BE2C (cell line): ENCODE results near the gene CWC22.
"Not testable (repeated sequence)": the region's sequence is repeated elsewhere in the genome, so short reads cannot be mapped to it uniquely, and the experiment has no call there.

Source experiments
- DNase-seq: peaks from one replicate; pipeline ENCODE4 v3.0.0-alpha.2; 2020
- H3K27me3 ChIP-seq: fragments of 250-450 bp; sonication (Bioruptor Pico); 2 replicates; pipeline ENCODE4 v1.5.1; 2020; ENCODE audit warnings: mild to moderate bottlenecking
- H3K36me3 ChIP-seq: fragments of 250-450 bp; sonication (Bioruptor Pico); 2 replicates; pipeline ENCODE4 v1.5.1; 2020; ENCODE audit warnings: mild to moderate bottlenecking
- H3K4me1 ChIP-seq: fragments of 250-450 bp; sonication (Bioruptor Pico); 2 replicates; pipeline ENCODE4 v1.5.1; 2020
- H3K4me3 ChIP-seq: 2 replicates; pipeline ENCODE4 v1.5.1; 2011; ENCODE audit warnings: low read depth, low read length
- H3K9me3 ChIP-seq: fragments of 250-450 bp; sonication (Bioruptor Pico); 2 replicates; pipeline ENCODE4 v1.5.1; 2020
- CTCF ChIP-seq: IDR thresholded peaks from 2 replicates; pipeline ENCODE4 v1.5.1; 2012; ENCODE audit warnings: mild to moderate bottlenecking, low read depth, low read length

CWC22 gene

DNA sequence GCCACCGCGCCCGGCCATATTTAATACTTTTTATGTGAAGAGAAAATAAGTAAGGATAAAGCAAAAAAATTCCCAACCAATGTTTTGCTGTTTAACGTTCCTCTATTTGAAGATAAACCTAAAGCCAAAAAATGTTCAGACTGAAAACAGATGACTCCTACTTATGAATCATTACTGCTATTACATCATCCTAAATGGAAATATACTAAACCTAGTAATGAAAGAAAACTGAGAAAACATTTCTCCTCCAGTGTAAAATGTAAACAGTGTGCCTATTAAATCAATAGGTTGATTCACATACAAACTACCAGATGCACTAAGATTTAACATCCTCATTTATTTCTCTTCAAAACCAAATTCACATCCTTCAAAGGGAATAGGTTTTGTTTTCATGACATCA is 43.5 kb downstream of the CWC22 start:
- no peak for TF ChIP-seq CTCF
- Histone ChIP-seq H3K4me1 (no peaks in the 10 kb centered on the region), H3K27me3 (no peaks in the 10 kb centered on the region), H3K36me3 (no peaks in the 10 kb centered on the region), H3K9me3 (no peaks in the 10 kb centered on the region), H3K4me3 (no peak overlapping the region)
- DNase-seq = no peak

DNA sequence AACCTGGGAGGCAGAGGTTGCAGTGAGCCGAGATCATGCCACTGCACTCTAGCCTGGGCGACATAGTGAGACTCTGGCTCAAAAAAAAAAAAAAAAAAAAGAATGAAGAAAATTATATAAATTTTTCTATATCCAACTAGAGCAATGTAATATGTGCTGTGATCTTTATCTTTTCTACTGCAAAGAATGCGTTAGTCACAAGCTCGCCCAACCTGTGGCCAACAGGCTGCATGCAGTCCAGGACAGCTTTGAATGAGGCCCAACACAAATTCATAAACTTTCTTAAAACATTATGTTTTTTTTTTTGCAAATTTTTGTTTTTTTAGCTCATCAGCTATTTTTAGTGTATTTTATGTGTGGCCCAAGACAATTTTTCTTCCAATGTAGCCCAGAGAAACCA is 48.8 kb downstream of the CWC22 start:
- not testable (repeated sequence) for DNase-seq, H3K4me3 ChIP-seq, H3K4me1 ChIP-seq, H3K36me3 ChIP-seq, H3K9me3 ChIP-seq, H3K27me3 ChIP-seq

DNA sequence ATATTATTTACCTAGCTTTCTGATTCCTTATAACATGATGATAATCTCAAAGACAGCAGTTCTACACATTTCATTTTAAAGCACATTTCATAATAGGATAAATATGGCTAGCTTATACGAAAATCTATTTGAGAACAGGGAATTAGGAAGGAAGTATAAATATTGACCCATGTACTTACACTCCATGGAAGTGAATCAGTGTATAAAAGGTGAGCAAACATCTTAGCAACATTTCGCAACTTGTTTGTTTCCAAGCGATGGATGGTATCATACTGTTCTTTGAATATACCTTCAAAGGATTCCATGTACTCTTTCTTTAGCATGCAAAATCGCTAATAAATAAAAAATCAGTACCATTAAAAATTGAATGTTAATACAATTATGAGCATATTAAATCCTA is 53.1 kb downstream of the CWC22 start:
- H3K36me3 ChIP-seq = no peaks in the 10 kb centered on the region; the same call in 1 of the 2 replicates
- no peaks in the 10 kb centered on the region for H3K4me1 ChIP-seq
- no peaks in the 10 kb centered on the region for H3K9me3 ChIP-seq
- no peak overlapping the region for H3K4me3 ChIP-seq
- no peak for TF ChIP-seq CTCF
- DNase-seq = no peak
- H3K27me3 ChIP-seq = no peaks in the 10 kb centered on the region

- H3K4me3 ChIP-seq = no peak overlapping the region
- DNase-seq = no peak
- no peak for TF ChIP-seq CTCF
- no peaks in the 10 kb centered on the region for H3K27me3 ChIP-seq
- no peaks in the 10 kb centered on the region for H3K9me3 ChIP-seq
- no peaks in the 10 kb centered on the region; the same call in 1 of the 2 replicates for H3K36me3 ChIP-seq
- no peaks in the 10 kb centered on the region for H3K4me1 ChIP-seq
These were observed 53.7 kb downstream of the CWC22 start for GRCh38 chr2:179953359-179953758.

DNA sequence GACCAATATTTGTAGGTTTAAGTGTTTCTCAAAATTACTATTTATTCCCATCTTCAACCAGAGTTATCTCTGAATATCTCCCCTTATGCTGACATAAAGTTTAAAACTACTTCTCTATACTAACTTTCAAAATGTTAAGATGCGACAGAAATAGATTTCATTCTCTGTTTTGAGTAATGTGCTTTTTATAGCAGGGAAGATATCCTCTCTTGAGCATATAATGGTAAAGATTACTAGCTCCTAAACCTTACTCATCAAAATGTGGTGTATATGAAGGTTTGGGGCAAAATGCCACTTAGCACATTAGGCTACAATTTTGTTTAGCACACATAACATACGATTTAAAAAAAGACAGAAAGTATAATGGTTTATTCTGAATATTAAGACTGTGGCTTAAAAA is 54.4 kb downstream of the CWC22 start:
- Histone ChIP-seq H3K27me3 (no peaks in the 10 kb centered on the region), H3K9me3 (no peaks in the 10 kb centered on the region), H3K4me1 (no peaks in the 10 kb centered on the region), H3K36me3 (no peaks in the 10 kb centered on the region; the same call in 1 of the 2 replicates), H3K4me3 (no peak overlapping the region)
- no peak for DNase-seq
- TF ChIP-seq CTCF = no peak

- H3K36me3 ChIP-seq = no peaks in the 10 kb centered on the region; the same call in 1 of the 2 replicates
- no peak for TF ChIP-seq CTCF
- no peaks in the 10 kb centered on the region for H3K9me3 ChIP-seq
- H3K4me3 ChIP-seq = no peak overlapping the region
- H3K4me1 ChIP-seq = no peaks in the 10 kb centered on the region
- no peaks in the 10 kb centered on the region for H3K27me3 ChIP-seq
- no peak for DNase-seq
These were observed 55.4 kb downstream of the CWC22 start for GRCh38 chr2:179951680-179952079.

DNA sequence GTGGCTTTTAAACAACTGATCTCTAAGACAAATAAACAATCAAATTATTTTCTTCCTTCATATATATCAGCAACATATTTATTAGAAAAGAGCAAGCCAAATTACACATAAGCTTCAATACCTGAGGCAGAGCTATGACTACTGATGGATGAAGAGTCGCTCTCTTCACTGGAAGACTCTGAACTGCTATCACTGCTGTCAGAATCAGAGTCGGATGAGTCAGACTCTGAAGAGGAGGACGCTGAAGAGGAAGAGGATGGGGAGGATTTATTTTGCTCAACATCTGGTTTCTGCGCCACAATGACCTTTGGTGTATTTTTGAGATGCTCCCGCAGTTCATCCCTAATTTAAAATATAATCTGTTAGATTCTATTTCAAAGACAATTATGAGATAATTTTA is 56.7 kb downstream of the CWC22 start:
- TF ChIP-seq CTCF = no peak
- Histone ChIP-seq H3K9me3 (no peaks in the 10 kb centered on the region), H3K36me3 (no peaks in the 10 kb centered on the region; the same call in 1 of the 2 replicates), H3K4me1 (no peaks in the 10 kb centered on the region), H3K4me3 (no peak overlapping the region), H3K27me3 (no peaks in the 10 kb centered on the region)
- no peak for DNase-seq
